Neural progenitor cell (in vitro differentiated cells): ENCODE measurements around the gene LIPT1. TPM values are rescaled to one million over a fixed set of nuclear protein-coding genes. Genes with fewer than 3 reads are reported as not detected.

ENCODE experiments used
- DNase-seq: peaks from one replicate; pipeline ENCODE4 v3.0.0-alpha.2; 2016; ENCODE audit warnings: low spot score
- H2AFZ ChIP-seq: fragments of 200-600 bp; sonication (generic); replicated peaks from 2 replicates; pipeline ENCODE4 v1.6.1; 2016; ENCODE audit warnings: antibody characterized with exemption
- H3F3A ChIP-seq: fragments of 200-600 bp; sonication (generic); 2 replicates; pipeline ENCODE4 v1.6.1; 2016; ENCODE audit warnings: antibody characterized with exemption, low read depth
- H3K27ac ChIP-seq: fragments of 200-600 bp; sonication (generic); 2 replicates; pipeline ENCODE4 v1.5.1; 2016; ENCODE audit warnings: mild to moderate bottlenecking
- H3K27me3 ChIP-seq: fragments of 200-600 bp; sonication (generic); 2 replicates; pipeline ENCODE4 v1.6.1; 2016; ENCODE audit warnings: mild to moderate bottlenecking, moderate library complexity
- H3K36me3 ChIP-seq: fragments of 200-600 bp; sonication (generic); 2 replicates; pipeline ENCODE4 v1.5.1; 2016
- H3K4me1 ChIP-seq: fragments of 200-600 bp; sonication (generic); 2 replicates; pipeline ENCODE4 v1.6.1; 2016; ENCODE audit warnings: mixed run types
- H3K4me2 ChIP-seq: fragments of 200-600 bp; sonication (generic); 2 replicates; pipeline ENCODE4 v1.6.1; 2016
- H3K4me3 ChIP-seq: fragments of 200-600 bp; sonication (generic); 2 replicates; pipeline ENCODE4 v1.5.1; 2016
- H3K79me2 ChIP-seq: fragments of 200-600 bp; sonication (generic); 2 replicates; pipeline ENCODE4 v1.6.1; 2016; ENCODE audit warnings: low read depth
- H3K9ac ChIP-seq: fragments of 200-600 bp; sonication (generic); 2 replicates; pipeline ENCODE4 v1.6.1; 2016
- H3K9me3 ChIP-seq: fragments of 200-600 bp; sonication (generic); 2 replicates; pipeline ENCODE4 v1.5.1; 2016; ENCODE audit warnings: low read depth
- H4K20me1 ChIP-seq: fragments of 200-600 bp; sonication (generic); 2 replicates; pipeline ENCODE4 v1.6.1; 2016; ENCODE audit warnings: low read depth
- H3K27ac Mint-ChIP-seq: 3 replicates; pipeline ENCODE4 v1.8.0; 2021; ENCODE audit warnings: mixed read lengths
- H3K27me3 Mint-ChIP-seq: 2 replicates; pipeline ENCODE4 v1.8.0; 2022; ENCODE audit warnings: low read depth, mild to moderate bottlenecking, inconsistent platforms, moderate library complexity, mixed read lengths; ENCODE audit not compliant: insufficient read depth
- H3K36me3 Mint-ChIP-seq: 3 replicates; pipeline ENCODE4 v1.8.0; 2021; ENCODE audit warnings: mixed read lengths
- H3K4me1 Mint-ChIP-seq: 3 replicates; pipeline ENCODE4 v1.8.0; 2021; ENCODE audit warnings: mixed read lengths
- H3K4me3 Mint-ChIP-seq: 3 replicates; pipeline ENCODE4 v1.8.0; 2021; ENCODE audit warnings: mild to moderate bottlenecking, moderate library complexity, mixed read lengths
- H3K9me3 Mint-ChIP-seq: 3 replicates; pipeline ENCODE4 v1.8.0; 2020; ENCODE audit warnings: mixed read lengths
- CTCF ChIP-seq: fragments of 200-600 bp; sonication (generic); IDR thresholded peaks from 2 replicates; pipeline ENCODE4 v1.5.1; 2017; ENCODE audit warnings: antibody characterized with exemption, mild to moderate bottlenecking
- EZH2 ChIP-seq: fragments of 200-600 bp; sonication (generic); IDR thresholded peaks from 2 replicates; pipeline ENCODE4 v1.6.1; 2017; ENCODE audit warnings: antibody characterized with exemption, mild to moderate bottlenecking, moderate library complexity
- EZH2phosphoT487 ChIP-seq: fragments of 200-600 bp; sonication (generic); IDR thresholded peaks from 2 replicates; pipeline ENCODE4 v1.6.1; 2017; ENCODE audit warnings: antibody characterized with exemption
- total RNA-seq: library from RNA; depleted of rRNA; stranded (reverse); fragments of >200 nt; gene quantifications from 2 replicates; pipeline ENCODE4 v1.2.3, GENCODE V29; 2015; ENCODE audit warnings: low replicate concordance

Gene LIPT1
- total RNA-seq, 1 donor from 2014 or later: 9.6 TPM

GRCh38 chr2:99198103-99198841 lies 43.5 kb downstream of the LIPT1 start:
- Mint-ChIP-seq H3K27ac (no peak overlapping the region), H3K4me1 (no peaks in the 10 kb centered on the region), H3K36me3 (peaks cover 16% of the 10 kb centered on the region), H3K9me3 (no peaks in the 10 kb centered on the region), H3K4me3 (no peak overlapping the region), H3K27me3 (peaks cover 2% of the 10 kb centered on the region)
- no peaks in the 10 kb centered on the region for H3F3A ChIP-seq
- DNase-seq: no peak
- H3K4me3 ChIP-seq: no peak overlapping the region
- H3K4me2 ChIP-seq: no peak overlapping the region
- H3K79me2 ChIP-seq: peaks cover 10% of the 10 kb centered on the region
- H3K27ac ChIP-seq: no peak overlapping the region
- no peak overlapping the region for H3K9ac ChIP-seq
- H3K27me3 ChIP-seq: no peaks in the 10 kb centered on the region
- no peaks in the 10 kb centered on the region for H4K20me1 ChIP-seq
- no peaks in the 10 kb centered on the region for H3K9me3 ChIP-seq
- H2AFZ ChIP-seq: no peak overlapping the region
- H3K36me3 ChIP-seq: peaks cover 11% of the 10 kb centered on the region
- TF ChIP-seq EZH2phosphoT487: no peak
- no peak for TF ChIP-seq CTCF
- no peak for TF ChIP-seq EZH2
- H3K4me1 ChIP-seq: no peaks in the 10 kb centered on the region

DNA sequence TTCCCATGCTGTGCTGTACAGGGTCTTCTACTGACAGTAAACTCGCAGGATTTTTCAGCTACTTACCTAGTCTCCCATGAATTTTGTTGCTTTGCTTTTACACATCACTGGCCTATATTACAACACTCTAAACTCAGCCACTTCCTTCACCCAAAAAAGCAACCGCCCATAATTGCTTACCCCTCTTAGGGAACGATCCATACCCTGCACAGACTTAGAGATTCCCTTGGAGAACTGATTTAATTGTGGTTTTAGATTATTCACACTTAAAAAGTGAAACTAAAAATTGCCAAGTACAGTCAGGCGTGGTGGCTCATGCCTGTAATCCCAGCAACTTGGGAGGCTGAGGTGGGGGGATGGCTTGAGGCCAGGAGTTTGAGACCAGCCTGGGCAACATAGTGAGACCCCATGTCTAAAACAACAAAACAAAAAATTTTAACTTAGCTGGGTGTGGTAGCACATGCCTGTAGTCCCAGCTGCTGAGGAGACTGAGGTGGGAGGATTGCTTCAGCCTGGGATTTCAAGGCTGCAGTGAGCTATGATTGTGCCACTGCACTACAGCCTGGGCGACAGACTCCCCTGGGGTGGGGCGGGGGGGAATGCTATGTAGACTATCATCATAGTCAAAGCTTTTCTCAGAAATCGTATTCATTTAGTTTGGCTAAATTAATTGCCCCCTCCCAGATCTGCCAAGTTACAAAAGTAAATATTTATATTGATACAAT lies 45.5 kb downstream of the LIPT1 start:
- Histone ChIP-seq H3K27ac (no peak overlapping the region), H3F3A (no peaks in the 10 kb centered on the region), H3K4me3 (no peak overlapping the region), H3K4me1 (no peaks in the 10 kb centered on the region), H2AFZ (no peak overlapping the region), H3K27me3 (no peaks in the 10 kb centered on the region), H3K9me3 (no peaks in the 10 kb centered on the region), H3K4me2 (no peak overlapping the region), H4K20me1 (no peaks in the 10 kb centered on the region), H3K36me3 (peaks cover 4% of the 10 kb centered on the region), H3K9ac (no peak overlapping the region), H3K79me2 (no peaks in the 10 kb centered on the region)
- H3K9me3 Mint-ChIP-seq: peaks cover 3% of the 10 kb centered on the region
- H3K4me1 Mint-ChIP-seq: no peaks in the 10 kb centered on the region
- no peak overlapping the region for H3K27ac Mint-ChIP-seq
- no peak overlapping the region for H3K4me3 Mint-ChIP-seq
- TF ChIP-seq EZH2: no peak
- no peak for TF ChIP-seq EZH2phosphoT487
- TF ChIP-seq CTCF: no peak
- peaks cover 16% of the 10 kb centered on the region for H3K36me3 Mint-ChIP-seq
- peaks cover 2% of the 10 kb centered on the region for H3K27me3 Mint-ChIP-seq
- no peak for DNase-seq

DNA sequence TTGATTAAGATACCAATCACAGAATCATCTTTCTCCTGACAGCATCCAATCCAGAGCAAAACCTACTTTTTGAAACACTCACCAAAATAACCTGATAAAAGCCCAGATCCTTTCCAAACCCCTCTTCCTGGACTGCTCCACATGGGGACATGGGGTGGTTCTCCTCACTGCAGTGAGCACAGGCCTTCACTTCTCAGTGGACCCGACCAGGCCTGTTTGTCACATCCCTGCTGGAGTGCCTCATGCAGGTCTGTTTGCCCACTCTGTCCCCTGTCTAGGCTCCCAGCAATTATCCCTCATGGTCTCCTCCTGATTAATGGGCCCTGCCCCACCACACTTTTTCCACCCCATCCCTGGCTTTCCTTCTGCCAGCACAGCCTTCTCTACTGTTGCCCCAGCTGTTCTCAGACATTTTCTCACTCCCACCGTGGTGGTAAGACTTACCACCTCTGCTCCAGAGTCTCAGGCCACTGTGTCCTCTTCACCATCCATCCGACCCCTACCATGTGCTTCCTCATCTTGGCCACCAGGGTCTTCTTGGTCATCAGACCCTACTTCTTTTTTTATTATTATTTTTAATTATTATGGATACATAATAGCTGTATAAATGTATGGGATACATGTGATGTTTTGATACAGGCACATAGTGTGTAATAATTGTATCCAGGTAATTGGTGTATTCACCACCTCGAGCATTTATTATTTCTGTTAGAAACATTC lies 47.4 kb downstream of the LIPT1 start:
- H3K27ac ChIP-seq: no peak overlapping the region
- H3F3A ChIP-seq: no peaks in the 10 kb centered on the region
- H3K4me3 ChIP-seq: no peak overlapping the region
- no peak overlapping the region for H3K9ac ChIP-seq
- no peak for TF ChIP-seq CTCF
- TF ChIP-seq EZH2: no peak
- no peaks in the 10 kb centered on the region for H3K36me3 ChIP-seq
- H4K20me1 ChIP-seq: no peaks in the 10 kb centered on the region
- no peaks in the 10 kb centered on the region for H3K79me2 ChIP-seq
- H3K4me1 Mint-ChIP-seq: no peaks in the 10 kb centered on the region
- H3K27me3 ChIP-seq: no peaks in the 10 kb centered on the region
- H3K4me3 Mint-ChIP-seq: no peak overlapping the region
- no peak overlapping the region for H3K4me2 ChIP-seq
- no peak overlapping the region for H2AFZ ChIP-seq
- H3K9me3 ChIP-seq: no peaks in the 10 kb centered on the region
- H3K4me1 ChIP-seq: no peaks in the 10 kb centered on the region
- no peak for DNase-seq
- no peak overlapping the region for H3K27ac Mint-ChIP-seq
- H3K27me3 Mint-ChIP-seq: peaks cover 2% of the 10 kb centered on the region
- H3K9me3 Mint-ChIP-seq: peaks cover 16% of the 10 kb centered on the region
- peaks cover 14% of the 10 kb centered on the region for H3K36me3 Mint-ChIP-seq
